Right cardiac atrium (tissue), 5 donors: ENCODE data around the gene ZCCHC2. TPM values are rescaled to one million over a fixed set of nuclear protein-coding genes. Genes with fewer than 3 reads are reported as not detected.

Experiments
- ATAC-seq, 2 donors: fragments of 200-7000 bp; cut with Tn5 transposase; one replicate each; pipeline versions ENCODE4 v1.8.0 to v1.9.1; 2020; ENCODE audit warnings: moderate library complexity in 2 of 2, mild to moderate bottlenecking in 1 of 2
- DNase-seq, 3 donors: peaks; one replicate each; pipeline ENCODE4 v3.0.0-alpha.2; 2020
- H3K27ac ChIP-seq: one replicate; pipeline ENCODE4 v1.5.1; 2013; ENCODE audit warnings: mild to moderate bottlenecking, low read length, control low read depth, moderate library complexity
- H3K27me3 ChIP-seq: one replicate; pipeline ENCODE4 v1.6.1; 2013; ENCODE audit not compliant: control insufficient read depth, insufficient read depth
- H3K4me1 ChIP-seq: one replicate; pipeline ENCODE4 v1.6.1; 2013; ENCODE audit warnings: low read length; ENCODE audit not compliant: control insufficient read depth, insufficient read depth
- H3K4me3 ChIP-seq: one replicate; pipeline ENCODE4 v1.5.1; 2013; ENCODE audit warnings: low read length, control low read depth
- H3K9me3 ChIP-seq: one replicate; pipeline ENCODE4 v1.6.1; 2013; ENCODE audit warnings: low read length; ENCODE audit not compliant: control insufficient read depth
- WGBS: extraction: QIAGEN DNeasy Blood & Tissue Kit; methylation state at CpG from one replicate; pipeline ENCODE4 v1.1.7; 2013; 5-methylcytosine and 5-hydroxymethylcytosine counted together
- intact Hi-C, 4 donors: fragments of 100-400 bp; cut with DNase I; formaldehyde crosslinking; loops; one replicate each; pipeline versions ENCODE4 v1.11.0 to v1.14.0; 2022 to 2023
- polyA plus RNA-seq: library from polyadenylated mRNA; stranded (reverse); fragments of 200-250 nt; gene quantifications from one replicate; pipeline ENCODE4 v1.2.3, GENCODE V29; 2013
- total RNA-seq, 4 donors: library from RNA; stranded (reverse); fragmentation: NEBNext Ultra II Directional; extraction: Animal tissue kit (Norgen Biotek cat#: 25700); gene quantifications; one replicate each; pipeline ENCODE4 v1.2.1, GENCODE V29; 2021
- donor health status: healthy with polysubstance abuse.
- donor health status: DM: no; HTN: yes; CAD: no.
- donor health status: DM: no; HTN: no; CAD: no.
- donor health status: DM: no; HTN: yes; CAD: no; lungs with severe emphysema.
- donor health status: DM: yes; HTN: yes; CAD: no.

The ZCCHC2 gene
- total and polyA plus RNA-seq, 5 donors = 5.4 to 21.7 (median 16.2) TPM

DNA sequence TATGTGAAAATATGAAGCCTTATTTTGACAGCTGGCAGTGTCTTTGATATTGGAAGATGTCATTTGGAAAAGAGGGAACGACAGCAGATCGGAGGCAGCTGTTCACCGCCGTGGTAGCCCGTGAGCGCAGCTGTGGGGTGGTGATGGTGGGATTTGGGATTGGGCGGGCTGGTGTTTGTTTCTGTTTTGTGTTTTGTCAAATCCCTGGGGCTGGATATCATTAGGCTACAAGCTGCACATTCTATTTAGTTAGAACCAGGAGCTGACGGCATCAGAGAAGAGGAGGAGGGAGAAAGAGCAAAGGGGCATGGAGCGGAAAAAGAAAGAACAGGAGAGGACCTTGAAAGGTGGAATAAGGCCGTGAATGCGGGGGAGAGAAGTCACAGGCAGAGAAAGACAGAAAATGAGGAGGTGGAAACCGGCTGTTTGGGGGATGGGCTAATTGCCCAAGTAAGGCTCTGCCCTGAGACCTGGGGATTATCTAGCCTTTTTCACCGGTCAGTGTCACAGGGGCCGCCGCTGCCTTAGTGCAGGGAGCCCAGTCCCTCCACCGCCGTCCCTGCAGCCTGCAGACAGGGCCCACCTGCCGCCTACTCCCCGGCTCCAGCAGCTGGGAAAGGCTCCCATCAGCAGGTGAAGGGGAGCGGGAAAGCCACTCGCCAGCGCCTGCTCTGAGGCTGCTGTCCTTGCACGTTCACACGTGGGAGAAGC, 88.0 kb downstream of the ZCCHC2 start:
- Histone ChIP-seq H3K27me3 (no peaks in the 10 kb centered on the region), H3K27ac (no peak overlapping the region), H3K4me1 (no peaks in the 10 kb centered on the region), H3K9me3 (no peaks in the 10 kb centered on the region), H3K4me3 (peak overlapping the region; percentile 22)
- intact Hi-C loops = no loop called here
- WGBS = 30% methylated on average over 24 of the region's 24 CpGs
- DNase-seq = peak in 1 of 3 donors; percentile 38
- peak in 1 of 2 donors; percentile 15 for ATAC-seq

DNA sequence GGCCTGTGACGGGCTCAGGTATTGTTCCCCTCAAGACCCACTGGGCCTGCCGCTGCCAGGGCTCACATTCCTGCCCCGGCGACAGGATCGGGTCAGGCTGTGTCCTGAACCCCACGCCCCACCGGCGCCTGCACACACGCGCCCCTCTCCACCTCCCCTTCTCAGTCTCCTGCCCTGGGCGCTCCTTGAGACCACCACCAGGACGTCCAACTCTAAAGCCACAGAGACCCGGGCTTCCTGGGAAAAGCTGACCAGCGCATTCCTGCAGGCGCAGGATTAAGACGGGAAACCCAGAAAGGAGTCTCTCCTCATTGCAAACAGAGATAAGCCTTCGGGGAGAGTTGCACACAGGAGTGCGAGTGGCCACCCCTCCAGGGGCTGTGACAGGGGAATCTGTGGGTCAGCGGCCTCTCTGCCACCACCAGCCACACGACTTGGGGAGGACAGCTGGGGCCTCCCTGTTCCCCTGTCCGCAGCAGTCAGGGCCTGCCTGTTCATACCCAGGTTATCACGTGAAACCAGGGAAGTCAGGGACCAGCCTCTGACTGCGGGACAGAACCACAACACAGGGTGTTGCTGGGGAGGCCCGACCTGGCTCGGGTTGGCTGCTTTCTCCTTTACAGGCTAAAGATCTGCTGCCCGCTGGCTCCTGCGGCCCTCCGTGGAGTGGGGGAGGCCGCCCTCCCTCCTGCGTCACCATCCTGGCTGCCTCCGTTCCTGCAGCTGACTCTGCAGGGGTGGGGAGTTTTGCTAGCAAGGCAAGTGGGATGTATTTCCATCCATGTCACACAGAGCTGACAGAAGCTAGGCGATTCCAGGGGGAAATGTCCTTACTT, 88.8 kb downstream of the ZCCHC2 start:
- ATAC-seq (peak; percentile 75 to 87), DNase-seq (peak; percentile 51 to 78 (median 78))
- H3K9me3 ChIP-seq = no peaks in the 10 kb centered on the region
- intact Hi-C loops = no loop called here
- H3K27me3 ChIP-seq = no peaks in the 10 kb centered on the region
- no peak overlapping the region for H3K27ac ChIP-seq
- H3K4me3 ChIP-seq = peak overlapping the region; percentile 22
- H3K4me1 ChIP-seq = no peaks in the 10 kb centered on the region
- 28% methylated on average over 32 of the region's 32 CpGs for WGBS

DNA sequence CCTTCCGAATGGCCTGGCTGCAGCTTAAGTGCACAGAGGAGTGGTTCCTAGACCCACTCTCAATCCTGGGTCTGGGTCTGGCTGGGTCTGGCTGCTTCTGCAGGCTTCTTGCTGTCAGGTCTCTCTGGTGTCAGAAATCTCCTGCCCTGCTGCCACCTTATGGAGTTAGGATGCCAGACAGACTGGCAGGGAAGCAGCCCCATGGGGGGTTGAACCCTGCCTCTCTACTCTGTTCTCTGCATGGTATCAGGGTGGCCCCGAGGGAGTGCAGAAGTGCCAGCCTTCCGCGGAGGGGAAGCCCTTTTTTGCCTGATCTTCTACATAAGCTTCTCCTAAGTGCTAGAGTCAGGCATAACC, 89.4 kb downstream of the ZCCHC2 start:
- ATAC-seq (peak in 1 of 2 donors; percentile 8), DNase-seq (no peak)
- Histone ChIP-seq H3K27me3 (no peaks in the 10 kb centered on the region), H3K4me1 (no peaks in the 10 kb centered on the region), H3K4me3 (no peak overlapping the region), H3K9me3 (no peaks in the 10 kb centered on the region), H3K27ac (no peak overlapping the region)
- WGBS = 51% methylated on average over 4 of the region's 4 CpGs
- intact Hi-C loops = no loop called here

DNA sequence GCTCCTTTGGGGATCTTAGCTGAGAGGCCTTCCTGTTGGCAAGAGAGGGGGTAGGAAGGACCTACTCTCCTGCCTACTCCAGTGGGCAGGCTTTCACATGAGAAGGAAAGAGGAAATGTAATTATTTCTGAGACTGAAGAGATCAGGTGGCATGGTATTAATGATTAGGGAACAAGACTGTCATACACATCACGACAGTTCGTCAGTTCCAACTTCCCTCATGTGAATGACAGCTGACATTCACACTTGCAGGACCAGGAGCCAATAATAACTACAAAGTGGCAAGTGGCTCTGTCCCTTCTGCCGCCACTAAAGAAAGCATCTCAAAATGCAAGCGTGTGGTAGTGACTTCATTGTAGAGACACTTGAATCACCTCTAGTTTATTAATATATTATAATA, 90.0 kb downstream of the ZCCHC2 start:
- Histone ChIP-seq H3K4me1 (no peaks in the 10 kb centered on the region), H3K9me3 (no peaks in the 10 kb centered on the region), H3K27me3 (no peaks in the 10 kb centered on the region), H3K27ac (no peak overlapping the region), H3K4me3 (no peak overlapping the region)
- ATAC-seq (no peak), DNase-seq (no peak)
- WGBS = 77% methylated on average over 4 of the region's 4 CpGs
- intact Hi-C loops = no loop called here

DNA sequence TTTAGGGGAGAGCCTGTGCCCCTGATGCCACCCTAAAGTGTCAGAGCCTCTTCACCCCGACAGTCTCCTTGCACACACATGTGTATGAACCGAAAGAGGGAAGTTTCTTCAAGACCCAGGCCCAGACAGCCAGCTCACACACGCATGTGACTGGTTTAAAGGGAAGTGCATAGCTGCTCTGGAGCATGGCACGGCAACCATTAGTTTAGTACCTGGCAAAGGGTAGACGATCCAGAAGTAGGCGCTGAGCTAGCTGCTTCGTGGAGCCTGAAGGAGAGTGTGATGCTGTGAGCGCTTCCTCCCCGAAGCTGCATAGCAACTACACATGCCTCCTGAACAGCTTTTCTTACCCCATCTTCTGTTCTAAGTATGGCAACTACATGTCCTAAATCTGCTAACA, 91.7 kb downstream of the ZCCHC2 start:
- intact Hi-C loops = no loop called here
- ATAC-seq (no peak), DNase-seq (no peak)
- WGBS = 78% methylated on average over 9 of the region's 9 CpGs
- Histone ChIP-seq H3K27me3 (no peaks in the 10 kb centered on the region), H3K4me3 (no peak overlapping the region), H3K4me1 (no peaks in the 10 kb centered on the region), H3K27ac (no peak overlapping the region), H3K9me3 (no peaks in the 10 kb centered on the region)

DNA sequence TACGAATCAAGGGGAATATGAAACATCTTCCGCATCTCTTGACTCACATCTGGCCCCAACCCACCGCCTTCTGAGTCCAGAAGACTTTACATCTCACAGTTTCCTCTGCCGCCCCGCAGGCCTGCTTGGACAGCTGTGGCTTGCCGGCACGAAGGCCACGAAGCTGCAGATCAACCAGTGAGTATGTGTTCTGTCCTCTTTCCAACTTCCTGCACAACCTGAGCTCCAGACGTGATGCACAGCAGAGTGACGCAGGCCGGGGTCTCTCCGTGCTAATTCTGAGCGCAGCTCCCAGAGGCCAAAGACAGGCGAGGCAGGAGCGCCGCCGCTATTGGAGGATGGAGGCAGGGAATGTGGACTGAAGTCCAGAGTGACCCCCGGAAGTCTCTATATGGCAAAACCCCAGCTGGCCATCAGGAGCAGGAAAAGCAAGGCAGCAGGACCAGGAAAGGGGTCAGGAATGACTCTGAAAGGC, 93.5 kb downstream of the ZCCHC2 start:
- H3K4me3 ChIP-seq = no peak overlapping the region
- no peak for ATAC-seq
- peak in 1 of 3 donors; percentile 43 for DNase-seq
- WGBS = 75% methylated on average over 18 of the region's 18 CpGs
- no peaks in the 10 kb centered on the region for H3K27me3 ChIP-seq
- no peaks in the 10 kb centered on the region for H3K4me1 ChIP-seq
- no peaks in the 10 kb centered on the region for H3K9me3 ChIP-seq
- intact Hi-C loops = no loop called here
- H3K27ac ChIP-seq = no peak overlapping the region

DNA sequence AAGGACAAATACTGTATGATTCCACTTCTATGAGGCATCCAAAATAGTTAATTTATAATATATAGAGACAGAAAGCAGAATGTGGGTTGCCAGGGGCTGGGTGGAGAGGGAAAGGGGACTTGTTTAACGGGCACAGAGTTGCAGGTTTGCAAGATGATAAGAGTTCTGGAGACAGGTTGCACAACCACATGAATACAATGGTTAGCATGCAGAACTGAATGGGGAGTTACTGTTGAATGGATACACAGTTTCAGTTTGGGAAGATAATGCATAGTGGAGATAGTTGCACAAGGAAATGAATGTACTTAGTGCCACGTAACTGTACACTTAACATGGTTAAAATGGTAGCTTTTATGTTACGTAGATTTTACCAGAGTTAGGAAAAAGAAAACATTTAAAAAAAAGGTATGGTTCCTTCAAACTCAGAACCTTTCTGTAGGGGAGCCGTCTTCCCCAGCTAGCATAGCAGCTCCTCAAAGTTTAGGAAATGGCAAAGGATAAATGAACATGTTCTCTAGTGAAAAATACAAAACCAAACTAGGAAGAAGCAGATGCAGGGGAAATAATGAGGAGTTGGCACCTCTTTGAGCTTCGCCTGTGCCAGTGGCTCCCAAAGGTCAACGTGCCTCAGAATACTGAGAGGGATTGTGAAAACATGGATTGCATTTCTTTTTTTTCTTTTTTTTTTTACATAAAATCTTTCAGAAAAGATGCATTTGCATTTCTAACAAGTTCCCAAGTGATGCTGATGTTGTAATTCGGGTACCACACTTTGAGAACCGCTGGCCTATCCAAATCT, 95.2 kb downstream of the ZCCHC2 start:
- ATAC-seq (no peak), DNase-seq (no peak)
- H3K9me3 ChIP-seq = no peaks in the 10 kb centered on the region
- WGBS = 86% methylated on average over 8 of the region's 8 CpGs
- intact Hi-C loops = no loop called here
- H3K4me3 ChIP-seq = no peak overlapping the region
- H3K27ac ChIP-seq = no peak overlapping the region
- H3K27me3 ChIP-seq = no peaks in the 10 kb centered on the region
- H3K4me1 ChIP-seq = no peaks in the 10 kb centered on the region

DNA sequence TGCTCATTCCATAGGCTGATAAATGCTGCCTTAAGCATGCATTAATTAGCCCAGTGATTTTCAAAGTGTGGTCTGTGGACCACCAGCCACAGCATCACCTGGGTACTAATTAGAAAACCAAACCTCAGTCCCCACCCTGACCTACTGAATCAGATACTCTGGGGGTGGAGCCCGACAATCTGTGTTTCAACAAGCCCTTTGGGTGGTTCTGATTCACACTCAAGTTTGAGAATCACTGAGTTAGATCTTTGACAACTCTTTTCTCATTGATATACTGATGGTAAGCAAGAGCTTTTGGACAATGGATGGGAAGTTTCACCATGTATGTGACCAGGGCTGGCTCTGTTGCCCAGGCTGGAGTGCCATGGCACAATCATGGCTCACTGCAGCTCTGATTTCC, 95.9 kb downstream of the ZCCHC2 start:
- WGBS = 85% methylated on average over 1 of the region's 1 CpG
- Histone ChIP-seq H3K27me3 (no peaks in the 10 kb centered on the region), H3K4me1 (no peaks in the 10 kb centered on the region), H3K4me3 (no peak overlapping the region), H3K27ac (no peak overlapping the region), H3K9me3 (no peaks in the 10 kb centered on the region)
- ATAC-seq = no peak
- intact Hi-C loops = no loop called here
- no peak for DNase-seq

DNA sequence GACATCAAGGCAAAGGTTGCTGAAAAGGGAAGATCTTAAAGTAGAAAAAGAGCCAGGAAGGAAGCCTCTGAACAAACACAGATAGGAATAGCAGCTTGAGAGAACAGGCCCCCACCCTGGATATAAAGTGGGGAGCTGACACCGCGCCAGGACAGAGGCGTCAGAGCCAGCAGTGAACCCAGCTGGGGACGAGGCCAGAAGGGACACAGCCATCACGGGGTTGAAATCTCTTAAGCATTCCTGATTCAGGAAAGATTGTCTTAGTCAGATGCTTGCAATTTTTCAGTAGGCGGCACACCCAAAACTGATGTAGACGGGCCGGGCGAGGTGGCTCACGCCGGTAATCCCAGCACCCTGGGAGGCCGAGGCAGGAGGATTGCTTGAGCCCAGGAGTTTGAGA, 98.7 kb downstream of the ZCCHC2 start:
- Histone ChIP-seq H3K4me3 (no peak overlapping the region), H3K9me3 (no peaks in the 10 kb centered on the region), H3K4me1 (no peaks in the 10 kb centered on the region), H3K27ac (peak overlapping the region; percentile 72), H3K27me3 (no peaks in the 10 kb centered on the region)
- ATAC-seq = peak; percentile 87 to 97
- 47% methylated on average over 12 of the region's 12 CpGs for WGBS
- intact Hi-C loops = no loop called here
- peak; percentile 69 to 82 (median 81) for DNase-seq

DNA sequence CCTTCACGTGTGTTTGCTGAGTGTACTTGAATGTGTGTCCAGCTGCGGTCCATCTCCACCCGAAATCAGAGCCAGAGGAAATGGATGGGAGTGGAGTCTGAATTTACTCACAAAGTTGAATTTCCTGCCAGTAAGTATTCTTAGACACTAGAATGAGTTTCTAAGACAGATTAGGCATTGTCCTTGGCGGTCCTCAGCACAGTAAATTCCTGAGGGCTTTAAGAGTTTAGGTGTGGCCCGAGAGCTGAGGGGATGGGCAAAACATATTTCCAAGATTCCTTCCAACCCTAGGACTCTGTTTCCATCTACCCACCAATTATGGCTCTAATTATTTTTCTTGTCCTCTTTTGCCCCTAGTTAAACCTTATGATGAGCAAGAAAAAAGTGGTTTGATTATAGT, 102.2 kb downstream of the ZCCHC2 start:
- ATAC-seq (peak; percentile 71 to 83), DNase-seq (peak in 1 of 3 donors; percentile 22)
- H3K4me1 ChIP-seq = no peaks in the 10 kb centered on the region
- no peak overlapping the region for H3K27ac ChIP-seq
- no peaks in the 10 kb centered on the region for H3K27me3 ChIP-seq
- no peak overlapping the region for H3K4me3 ChIP-seq
- WGBS = 28% methylated on average over 5 of the region's 5 CpGs
- H3K9me3 ChIP-seq = no peaks in the 10 kb centered on the region
- intact Hi-C loops = no loop called here
